C4-2B (cell line): ENCODE results near the gene SYT4.

Experiments
- CTCF ChIP-seq: fragments of 450-650 bp; conservative IDR thresholded peaks from 2 replicates; pipeline ENCODE4 v1.5.1; 2017; ENCODE audit warnings: mild to moderate bottlenecking
- ZFX ChIP-seq: fragments of 450-650 bp; IDR thresholded peaks from 2 replicates; pipeline ENCODE4 v1.6.1; 2017

DNA sequence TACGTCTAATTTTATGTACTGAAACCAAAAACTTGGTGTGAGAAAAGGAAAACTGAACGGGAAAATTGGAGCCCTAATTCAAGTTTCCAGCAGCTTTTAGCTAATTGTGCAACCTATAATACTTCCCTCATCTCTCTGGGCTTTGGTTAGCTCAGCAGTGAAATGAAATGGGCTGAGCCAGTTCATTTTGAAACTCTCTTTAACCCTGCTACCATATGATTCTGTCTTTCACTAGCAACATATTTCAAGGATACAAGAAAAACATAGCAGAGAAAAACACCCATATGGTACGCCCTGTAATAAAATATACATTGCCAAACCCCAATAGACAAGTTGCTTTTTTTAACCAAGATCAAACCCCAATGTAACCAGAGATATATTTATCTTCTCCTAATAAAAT lies 799 bp downstream of the SYT4 start:
- TF ChIP-seq CTCF, result no peak
- no peak for TF ChIP-seq ZFX
